HG03378 (cell line): Measurements from ENCODE around the gene RPS3A.
"Not testable (repeated sequence)": the region's sequence is repeated elsewhere in the genome, so short reads cannot be mapped to it uniquely, and the experiment has no call there.

ENCODE experiments used
- ATAC-seq: cut with Tn5 transposase; IDR thresholded peaks from one replicate; pipeline ENCODE4 v1.9.1; 2021; ENCODE audit warnings: mild to moderate bottlenecking, moderate library complexity; ENCODE audit not compliant: unreplicated experiment

The RPS3A gene

GRCh38 chr4:151099229-151099975 lies at the start of gene RPS3A:
Gene RPS3A, plus strand, starts transcription at chr4:151099628. Its CDS starts 25 bp downstream, at chr4:151099653.
- ATAC-seq = peak; percentile 89

- no peak for ATAC-seq
Observed at GRCh38 chr4:151052785-151053184, 46.6 kb upstream of the RPS3A start.

DNA sequence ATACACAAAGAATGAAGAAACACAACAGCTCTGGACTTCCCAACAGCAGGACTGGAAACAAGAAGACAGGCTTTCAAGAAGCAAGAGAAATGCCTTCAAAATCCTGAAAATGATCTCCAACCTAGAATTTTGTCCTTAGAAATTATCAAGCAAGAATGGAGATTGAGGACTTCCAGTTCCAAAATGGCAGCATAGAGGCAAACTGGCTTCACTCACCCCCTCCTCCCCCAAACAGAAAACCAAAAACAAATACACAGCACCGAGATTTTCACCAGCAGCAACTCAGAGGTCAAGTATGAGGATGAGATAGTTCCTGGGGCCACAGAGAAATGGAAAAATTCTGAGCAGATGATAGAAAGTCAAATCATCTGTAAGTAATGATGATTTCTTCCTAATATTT lies 43.9 kb upstream of the RPS3A start:
- ATAC-seq = no peak

GRCh38 chr4:151063143-151063542 lies 36.3 kb upstream of the RPS3A start:
- not testable (repeated sequence) for ATAC-seq

GRCh38 chr4:151067316-151067970 lies 32.0 kb upstream of the RPS3A start:
- ATAC-seq = no peak

- no peak for ATAC-seq
Observed at GRCh38 chr4:151074416-151074916, 25.0 kb upstream of the RPS3A start.

DNA sequence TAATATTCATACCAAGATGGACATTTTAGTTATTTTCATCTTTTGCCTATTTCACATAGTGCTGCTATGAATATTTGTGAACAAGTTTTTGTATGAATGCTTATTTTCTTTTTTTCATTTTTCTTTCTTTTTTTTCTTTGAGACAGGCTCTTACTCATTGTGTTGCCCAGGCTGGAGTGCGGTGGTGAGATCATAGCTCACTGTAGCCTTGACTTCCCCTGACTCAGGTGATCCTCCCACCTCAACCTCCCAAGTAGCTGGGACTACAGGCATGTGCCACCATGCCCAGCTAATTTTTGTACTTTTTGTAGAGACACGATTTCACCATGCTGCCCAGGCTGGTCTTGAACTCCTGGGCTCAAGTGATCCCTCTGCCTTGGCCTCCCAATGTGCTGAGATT lies 21.4 kb upstream of the RPS3A start:
- not testable (repeated sequence) for ATAC-seq

- ATAC-seq = no peak
Observed at GRCh38 chr4:151087467-151087866, 12.0 kb upstream of the RPS3A start.

DNA sequence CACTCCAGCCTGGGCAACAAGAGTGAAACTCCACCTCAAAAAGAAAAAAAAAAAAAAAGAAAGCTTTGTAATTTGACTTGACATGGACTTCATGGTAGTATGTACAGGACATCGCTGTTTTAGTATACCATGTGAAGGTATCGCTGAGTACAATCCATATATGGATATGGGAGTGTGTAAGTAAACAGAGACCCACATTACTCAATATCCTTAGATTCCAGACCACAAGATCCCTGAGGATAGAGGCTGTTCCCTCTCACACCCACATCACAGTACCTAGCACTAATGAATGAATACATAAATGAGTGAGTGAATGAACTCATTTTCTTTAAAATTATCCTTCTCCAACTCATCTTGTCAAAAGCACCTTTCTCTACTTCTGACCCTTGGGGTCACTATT lies 8.4 kb upstream of the RPS3A start:
- ATAC-seq = no peak

GRCh38 chr4:151092488-151092887 lies 6.9 kb upstream of the RPS3A start:
- ATAC-seq = no peak

DNA sequence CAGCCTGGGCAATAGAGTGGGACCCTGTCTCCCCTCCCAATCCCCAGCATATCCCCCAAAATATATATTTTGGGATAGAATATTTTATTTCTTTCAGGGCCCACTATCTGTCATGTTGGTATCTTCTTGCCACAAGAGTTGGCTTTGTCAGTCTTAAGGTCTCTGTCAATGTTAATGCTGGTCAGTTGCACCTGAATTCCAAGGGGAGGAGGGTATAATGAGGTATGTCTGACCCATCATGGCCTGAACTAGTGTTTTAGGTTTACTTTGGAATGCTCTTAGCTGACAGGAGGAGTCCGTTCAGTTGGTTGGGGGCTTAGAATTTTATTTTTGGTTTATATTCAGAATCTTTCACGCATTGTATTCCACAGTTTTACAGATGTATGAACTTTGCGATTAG lies 6.2 kb upstream of the RPS3A start:
- no peak for ATAC-seq

DNA sequence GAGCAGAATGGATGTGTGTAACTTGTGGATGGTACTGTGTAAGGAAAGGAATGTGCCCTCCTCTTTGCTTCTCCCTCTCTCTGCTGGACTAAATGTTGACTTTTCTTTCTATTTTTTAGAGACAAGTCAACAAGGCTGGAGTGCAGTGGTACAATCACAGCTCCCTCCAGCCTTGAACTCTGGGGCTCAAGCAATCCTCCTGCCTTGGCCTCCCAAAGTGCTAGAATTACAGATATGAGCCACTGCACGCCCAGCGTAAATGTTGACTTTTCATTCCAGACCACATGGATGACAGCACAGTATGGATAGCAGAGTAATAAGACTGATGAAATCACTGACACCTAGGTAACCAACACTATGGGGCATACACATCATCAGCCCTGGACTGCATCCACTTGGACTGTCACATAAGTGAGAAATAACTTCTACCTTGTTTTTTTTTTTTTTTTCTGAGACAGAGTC lies 5.1 kb upstream of the RPS3A start:
- ATAC-seq = no peak

DNA sequence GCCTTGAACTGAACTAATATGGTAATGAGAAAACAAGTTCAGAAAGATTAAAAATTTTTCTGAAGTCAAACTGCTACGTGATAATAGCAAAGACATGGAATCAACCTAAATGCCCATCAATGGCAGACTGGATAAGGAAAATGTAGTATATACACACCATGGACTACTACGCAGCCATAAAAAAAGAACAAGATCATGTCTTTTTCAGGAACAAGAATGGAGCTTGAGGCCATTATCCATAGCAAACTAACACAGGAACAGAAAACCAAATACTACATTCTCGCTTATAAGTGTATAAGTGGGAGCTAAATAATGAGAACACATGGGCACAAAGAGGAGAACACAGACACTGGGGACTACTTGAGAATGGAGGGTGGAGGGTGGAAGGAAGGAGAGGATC lies 4.3 kb upstream of the RPS3A start:
- ATAC-seq = no peak

DNA sequence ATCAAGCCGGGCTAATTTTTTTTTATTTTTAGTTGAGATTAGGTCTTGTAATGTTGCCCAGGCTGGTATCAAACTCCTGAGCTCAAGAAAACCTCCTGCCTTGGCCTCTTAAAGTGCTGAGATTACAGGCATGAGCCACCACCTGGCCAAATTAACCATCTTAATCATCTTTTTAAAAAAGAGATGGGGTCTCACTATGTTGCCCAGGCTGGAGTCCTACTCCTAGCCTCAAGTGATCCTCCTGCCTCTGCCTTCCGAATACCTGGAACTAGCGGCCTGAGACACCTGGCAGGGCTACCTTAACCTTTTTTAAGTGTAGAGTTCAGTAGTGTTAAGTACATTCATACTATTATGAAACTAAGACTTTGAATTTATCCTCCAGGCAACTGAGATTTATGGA lies 1.7 kb upstream of the RPS3A start:
- ATAC-seq = no peak

- ATAC-seq = no peak
Observed at GRCh38 chr4:151098979-151099228, 524 bp upstream of the RPS3A start.

- ATAC-seq = no peak
Observed at GRCh38 chr4:151099976-151100417, 569 bp downstream of the RPS3A start.

GRCh38 chr4:151100531-151100930 lies 1.1 kb downstream of the RPS3A start:
- ATAC-seq = no peak

GRCh38 chr4:151103758-151104157 lies 4.3 kb downstream of the RPS3A start:
- no peak for ATAC-seq

DNA sequence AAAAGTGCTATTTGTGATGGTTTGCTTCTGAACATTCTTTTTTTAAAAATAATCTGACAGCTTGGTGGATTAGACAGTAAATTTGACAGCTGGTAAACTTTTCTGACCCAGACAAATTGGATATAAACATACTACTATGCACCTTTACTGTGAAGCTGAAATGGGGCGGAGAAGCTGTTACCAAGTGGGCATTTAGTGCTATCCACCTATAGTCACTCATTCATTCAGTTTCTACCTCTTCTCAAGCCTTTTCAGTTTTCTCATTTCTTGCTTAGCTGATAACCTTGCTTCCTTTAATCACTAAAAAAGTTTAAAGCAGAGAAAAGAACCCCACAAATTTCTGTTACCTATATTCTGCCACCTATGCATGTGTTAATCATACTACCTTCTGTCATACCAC lies 5.2 kb downstream of the RPS3A start:
- ATAC-seq = no peak

DNA sequence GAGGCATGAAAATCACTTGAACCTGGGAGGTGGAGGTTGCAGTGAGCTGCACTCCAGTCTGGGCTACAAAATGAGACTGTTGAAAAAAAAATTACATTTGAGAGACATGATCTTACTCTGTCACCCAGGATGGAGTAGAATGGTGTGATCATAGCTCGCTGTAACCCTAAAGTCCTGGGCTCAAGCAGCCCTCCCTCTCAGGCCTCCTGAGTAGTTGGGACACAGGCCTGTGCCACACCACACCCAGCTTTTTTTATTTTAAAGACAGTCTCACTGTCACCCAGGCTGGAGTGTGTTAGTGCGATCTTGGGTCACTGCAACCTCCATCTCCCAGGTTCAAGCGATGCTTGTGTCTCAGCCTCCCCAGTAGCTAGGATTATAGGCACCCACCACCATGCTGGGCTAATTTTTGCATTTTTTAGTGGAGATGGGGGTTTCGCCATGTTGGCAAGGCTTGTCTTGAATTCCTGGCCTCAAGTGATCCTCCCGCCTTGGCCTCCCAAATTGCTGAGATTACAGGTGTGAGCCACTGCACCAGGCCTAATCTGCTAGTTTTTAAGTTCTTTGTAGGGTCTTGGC lies 6.1 kb downstream of the RPS3A start:
- ATAC-seq = no peak

DNA sequence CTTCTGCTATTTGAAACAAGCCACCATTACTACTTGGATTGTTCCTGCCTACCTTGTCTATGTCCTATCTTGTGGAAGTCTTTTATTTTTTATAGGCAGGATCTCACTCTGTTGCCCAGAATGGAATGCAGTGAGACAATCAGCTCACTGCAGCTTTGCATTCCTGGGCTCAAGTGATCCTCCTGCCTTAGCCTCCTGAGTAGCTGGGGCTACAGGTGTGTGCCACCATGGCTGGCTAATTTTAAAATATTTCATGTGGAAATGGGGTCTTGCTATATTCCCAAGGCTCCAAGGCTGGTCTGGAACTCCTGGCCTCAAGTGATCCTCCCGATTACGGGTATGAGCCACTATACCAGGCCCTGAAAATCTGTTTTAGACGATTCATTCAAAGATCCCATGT lies 7.6 kb downstream of the RPS3A start:
- ATAC-seq = no peak

GRCh38 chr4:151110236-151110635 lies 10.8 kb downstream of the RPS3A start:
- no peak for ATAC-seq
